ENCODE results near the gene FASN. TPM values are rescaled to one million over a fixed set of nuclear protein-coding genes. Genes with fewer than 3 reads are reported as not detected.
A peak's percentile ranks its signal among the peaks of the same experiment; 100 is the strongest.

FASN gene
- total and polyA plus RNA-seq, 2 of the 13 experiments (the other 11 are each of a cell fraction or from before 2014, with no cell fraction given), result 51.7 to 101 TPM

DNA sequence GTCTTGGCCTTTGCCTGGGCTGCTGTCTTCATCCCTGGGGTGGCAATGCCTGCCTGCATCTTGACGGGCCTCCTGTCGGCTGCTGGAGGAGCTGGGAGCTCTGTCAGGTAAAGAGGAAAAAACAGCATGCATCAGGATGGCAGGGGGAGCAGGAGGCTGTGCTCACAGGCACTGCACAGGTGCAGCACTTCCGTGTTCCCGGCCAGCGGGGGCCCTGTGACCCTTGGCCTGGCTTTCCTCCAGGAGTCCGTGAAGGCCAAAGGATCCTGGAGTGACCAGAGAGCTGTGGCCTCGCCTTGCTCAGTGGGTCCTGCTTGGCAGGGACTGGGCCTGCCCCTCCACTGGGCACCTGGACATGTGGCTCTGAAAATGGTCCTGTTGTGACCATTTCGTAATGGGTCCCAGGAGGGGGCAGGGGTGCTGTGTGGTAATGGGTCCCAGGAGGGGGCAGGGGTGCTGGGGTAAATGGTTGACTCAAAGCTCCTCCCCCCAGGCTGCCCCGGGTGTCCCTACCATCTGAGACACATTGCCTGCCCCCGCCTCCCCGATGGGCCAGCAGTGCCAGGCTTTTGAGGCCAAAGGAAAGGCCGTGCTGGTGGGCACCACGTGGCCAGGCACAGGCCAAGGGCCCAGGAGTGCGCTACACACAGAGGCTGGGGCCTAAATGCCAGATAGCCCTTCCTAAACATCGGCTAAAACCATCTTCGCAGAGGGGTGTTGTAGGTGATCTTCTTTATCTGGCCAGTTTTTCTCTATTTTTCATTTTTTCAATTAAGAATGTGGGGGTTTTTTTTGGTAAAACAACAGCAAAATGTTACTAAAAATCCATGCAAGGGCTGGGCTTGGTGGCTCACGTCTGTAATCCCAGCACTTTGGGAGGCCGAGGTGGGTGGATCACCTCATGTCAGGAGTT, 4.0 kb upstream of the FASN start (continued):
- TF ChIP-seq PAWR (CRISPR knock-in tag; IDR thresholded peaks at IDR 0.05; ENCODE audit: borderline replicate concordance), result peak; percentile 67
- no peak for TF ChIP-seq KLF15 (CRISPR knock-in tag; IDR thresholded peaks at IDR 0.05; ENCODE audit: borderline replicate concordance)
- no peak for TF ChIP-seq DMTF1 (CRISPR knock-in tag; IDR thresholded peaks at IDR 0.05)
- TF ChIP-seq MXI1 (IDR thresholded peaks at IDR 0.05; ENCODE audit: borderline replicate concordance, low read depth, low read length), result peak; percentile 67; the same call in 1 of the 3 replicates
- TF ChIP-seq DMAP1 (CRISPR knock-in tag; IDR thresholded peaks at IDR 0.05), result peak; percentile 96
- peak; percentile 53 for TF ChIP-seq SIX4 (CRISPR knock-in tag; IDR thresholded peaks at IDR 0.05)
- no peak for TF ChIP-seq ZNF652 (CRISPR knock-in tag; IDR thresholded peaks at IDR 0.05; ENCODE audit: borderline replicate concordance, low read depth)
- no peak for TF ChIP-seq ONECUT2 (CRISPR knock-in tag; IDR thresholded peaks at IDR 0.05)
- TF ChIP-seq SOX5 (CRISPR knock-in tag; IDR thresholded peaks at IDR 0.05; ENCODE audit: borderline replicate concordance), result peak; percentile 48; the same call in 1 of the 2 replicates
- TF ChIP-seq TFDP2 (CRISPR knock-in tag; IDR thresholded peaks at IDR 0.05), result no peak; the same call in none of the 2 replicates
- TF ChIP-seq RERE (CRISPR knock-in tag; IDR thresholded peaks at IDR 0.05; ENCODE audit: low read depth), result peak; percentile 48; the same call in 1 of the 2 replicates
- TF ChIP-seq SOX13 (IDR thresholded peaks at IDR 0.05), result no peak
- peak in 1 of 2 experiments; percentile 59; a peak in 2 of 4 replicates for TF ChIP-seq SOX13 (CRISPR knock-in tag; conservative IDR thresholded peaks at IDR 0.05 in 1 of 2, IDR thresholded peaks at IDR 0.05 in 1 of 2)
- no peak for TF ChIP-seq TP53 (CRISPR knock-in tag; conservative IDR thresholded peaks at IDR 0.05)
- TF ChIP-seq, protein P1, sequence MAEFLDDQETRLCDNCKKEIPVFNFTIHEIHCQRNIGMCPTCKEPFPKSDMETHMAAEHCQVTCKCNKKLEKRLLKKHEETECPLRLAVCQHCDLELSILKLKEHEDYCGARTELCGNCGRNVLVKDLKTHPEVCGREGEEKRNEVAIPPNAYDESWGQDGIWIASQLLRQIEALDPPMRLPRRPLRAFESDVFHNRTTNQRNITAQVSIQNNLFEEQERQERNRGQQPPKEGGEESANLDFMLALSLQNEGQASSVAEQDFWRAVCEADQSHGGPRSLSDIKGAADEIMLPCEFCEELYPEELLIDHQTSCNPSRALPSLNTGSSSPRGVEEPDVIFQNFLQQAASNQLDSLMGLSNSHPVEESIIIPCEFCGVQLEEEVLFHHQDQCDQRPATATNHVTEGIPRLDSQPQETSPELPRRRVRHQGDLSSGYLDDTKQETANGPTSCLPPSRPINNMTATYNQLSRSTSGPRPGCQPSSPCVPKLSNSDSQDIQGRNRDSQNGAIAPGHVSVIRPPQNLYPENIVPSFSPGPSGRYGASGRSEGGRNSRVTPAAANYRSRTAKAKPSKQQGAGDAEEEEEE (CRISPR knock-in tag; IDR thresholded peaks at IDR 0.05; ENCODE audit: borderline replicate concordance), result 0 out of 2 replicates have a peak, but pooled peaks have one; percentile 88
- no peak for TF ChIP-seq TCF7 (IDR thresholded peaks at IDR 0.05; ENCODE audit: low read depth)
- peak; percentile 82; the same call in 1 of the 2 replicates for TF ChIP-seq ZNF253 (CRISPR knock-in tag; IDR thresholded peaks at IDR 0.05; ENCODE audit: borderline replicate concordance)
- no peak for TF ChIP-seq ZNF460 (CRISPR knock-in tag; IDR thresholded peaks at IDR 0.05; ENCODE audit: borderline replicate concordance)

Data from HepG2 (cell line).